Left forelimb (tissue), 1 donor: ENCODE results near the gene PHF2.

Source experiments
- DNase-seq: peaks from one replicate; pipeline ENCODE4 v3.0.0-alpha.2; 2018; ENCODE audit warnings: low spot score

Gene PHF2

GRCh38 chr9:93576258-93577077 lies at the start of gene PHF2:
PHF2 (plus strand) TSS chr9:93576584; CDS start chr9:93576774, 190 bp downstream.
- DNase-seq = peak; percentile 72

DNA sequence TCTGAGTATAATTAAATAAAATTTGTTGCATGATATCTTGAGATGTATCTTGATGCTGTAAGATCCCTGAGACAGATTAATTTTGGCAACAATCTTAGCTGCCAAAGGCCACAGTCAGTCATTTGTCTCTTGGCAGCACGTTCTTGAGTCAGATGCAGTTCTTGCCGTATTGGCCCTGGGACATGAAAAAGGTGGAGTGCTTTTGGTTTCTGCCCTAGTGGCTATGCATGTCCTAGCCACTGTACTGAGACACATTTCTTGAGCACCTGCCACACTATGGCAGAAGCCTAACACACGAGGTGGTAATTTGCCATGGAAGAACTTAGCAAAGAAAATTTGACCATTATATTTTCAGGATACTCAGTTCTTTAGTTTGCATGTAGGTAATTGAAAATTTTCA lies 45.0 kb upstream of the PHF2 start:
- no peak for DNase-seq

DNA sequence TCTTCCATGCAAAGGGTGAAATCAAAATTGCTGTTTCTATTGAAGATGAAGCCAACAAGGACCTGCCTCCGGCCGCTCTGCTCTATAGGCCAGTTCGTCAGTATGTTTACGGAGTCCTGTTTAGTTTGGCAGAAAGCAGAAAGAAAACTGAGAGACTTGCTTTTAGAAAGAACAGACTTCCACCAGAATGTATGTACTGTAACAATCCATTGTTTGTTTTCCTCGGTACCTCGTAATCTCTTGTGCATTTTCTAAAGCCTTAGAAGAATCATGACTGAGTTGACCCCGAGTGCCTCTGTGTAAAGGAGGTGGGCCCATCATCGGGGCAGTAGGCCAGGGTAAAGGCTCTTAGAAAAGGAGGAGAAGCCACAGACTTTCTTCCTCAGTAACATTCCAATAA lies 44.2 kb upstream of the PHF2 start:
- DNase-seq = no peak

- DNase-seq = no peak
These were observed 42.5 kb upstream of the PHF2 start for GRCh38 chr9:93533863-93534262.

GRCh38 chr9:93536167-93536566 lies 40.2 kb upstream of the PHF2 start:
- DNase-seq = no peak

DNA sequence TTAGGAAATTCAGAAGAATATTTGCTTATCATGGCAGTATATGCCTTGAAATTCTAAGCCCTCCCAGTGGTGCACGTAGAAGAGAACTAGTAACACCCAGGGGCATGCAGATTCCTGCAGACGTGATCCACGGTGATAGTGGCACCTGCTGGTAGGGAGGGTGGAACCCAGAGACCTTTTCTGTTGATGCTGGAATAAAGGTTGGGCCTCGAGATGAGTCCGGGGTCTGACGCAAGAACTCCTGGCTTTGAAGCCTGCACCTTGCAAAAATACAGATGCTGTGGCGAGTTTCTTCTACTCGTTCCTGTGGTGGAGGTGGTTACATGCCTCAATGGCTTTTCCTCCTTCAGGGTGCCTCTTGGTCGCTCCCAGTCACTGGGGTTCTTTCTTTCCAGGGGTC lies 39.5 kb upstream of the PHF2 start:
- no peak for DNase-seq

DNA sequence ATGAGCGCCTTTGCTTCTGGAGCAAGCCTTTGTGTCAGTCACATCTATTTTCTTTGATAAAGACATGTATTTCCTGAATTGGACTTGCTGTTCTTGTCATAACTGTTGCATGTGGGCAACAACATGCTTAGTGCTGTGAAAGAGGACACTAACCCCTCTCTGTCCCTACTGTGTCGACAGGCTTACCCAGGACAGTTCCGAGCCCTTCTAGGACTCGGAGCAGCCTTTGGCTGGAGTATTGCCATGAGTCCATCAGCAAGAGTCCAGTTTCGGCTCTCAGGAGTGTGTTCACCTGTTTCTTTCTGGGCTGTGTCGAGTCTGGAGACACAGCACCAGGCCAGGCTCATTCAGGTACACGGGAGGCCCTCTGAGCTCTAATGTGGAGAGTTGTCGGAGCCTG lies 36.1 kb upstream of the PHF2 start:
- no peak for DNase-seq

DNA sequence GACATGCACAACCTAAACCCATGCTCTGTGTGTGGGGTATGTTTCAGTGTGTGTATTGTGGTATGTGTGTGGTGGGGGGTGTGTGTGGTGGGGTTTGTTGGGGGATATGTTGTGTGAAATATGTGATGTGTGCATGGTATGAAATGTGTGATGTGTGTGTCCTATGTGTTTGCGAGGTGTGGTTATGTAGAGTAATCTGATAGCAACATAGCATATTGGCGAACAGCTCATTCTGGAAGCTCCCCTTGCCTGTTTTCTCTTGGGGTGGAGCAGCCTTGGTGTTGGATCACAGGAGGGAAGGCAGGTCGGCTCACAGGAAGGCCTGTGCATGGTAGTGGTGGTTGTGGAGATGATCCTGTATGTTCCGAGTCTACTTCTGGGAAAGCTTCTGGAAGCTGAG lies 35.4 kb upstream of the PHF2 start:
- no peak for DNase-seq

DNA sequence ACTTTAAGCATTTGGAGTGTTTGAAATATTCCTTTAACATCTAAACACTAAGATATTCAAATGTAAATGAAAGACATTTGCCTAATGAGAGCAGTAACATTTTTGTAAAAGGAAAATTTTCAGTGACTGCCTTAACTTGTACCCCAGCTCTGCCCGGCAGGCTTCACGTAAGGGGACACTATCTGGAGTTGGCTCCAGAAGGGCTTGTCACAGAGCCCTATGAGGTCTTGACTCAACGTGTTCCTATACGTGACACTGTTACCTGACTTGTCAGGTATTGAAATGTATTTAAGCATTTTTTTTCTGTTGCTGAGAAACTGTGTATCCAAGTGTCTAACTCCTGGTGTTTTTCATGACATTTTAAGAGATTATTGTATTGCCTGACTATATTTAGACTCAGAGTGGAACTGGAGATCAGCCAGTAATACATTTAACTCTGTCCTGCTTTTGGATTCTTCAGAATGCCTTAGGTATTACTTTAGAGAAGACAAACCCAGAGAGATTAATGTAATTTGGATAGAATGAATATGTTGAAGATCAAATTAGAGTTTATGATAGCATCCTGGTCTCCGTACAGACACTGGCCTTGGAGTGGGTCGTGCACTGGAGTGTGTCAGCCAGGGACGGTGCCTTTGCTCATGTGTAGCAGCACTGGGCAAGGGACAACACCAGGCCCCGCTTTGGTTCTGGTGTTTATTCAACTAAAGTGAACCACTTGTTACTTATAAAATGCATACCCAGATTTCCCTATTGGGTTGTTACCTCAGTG lies 34.6 kb upstream of the PHF2 start:
- DNase-seq = no peak

- DNase-seq = no peak
These were observed 33.3 kb upstream of the PHF2 start for GRCh38 chr9:93543117-93543516.

- DNase-seq = no peak
These were observed 30.0 kb upstream of the PHF2 start for GRCh38 chr9:93546356-93546755.

DNA sequence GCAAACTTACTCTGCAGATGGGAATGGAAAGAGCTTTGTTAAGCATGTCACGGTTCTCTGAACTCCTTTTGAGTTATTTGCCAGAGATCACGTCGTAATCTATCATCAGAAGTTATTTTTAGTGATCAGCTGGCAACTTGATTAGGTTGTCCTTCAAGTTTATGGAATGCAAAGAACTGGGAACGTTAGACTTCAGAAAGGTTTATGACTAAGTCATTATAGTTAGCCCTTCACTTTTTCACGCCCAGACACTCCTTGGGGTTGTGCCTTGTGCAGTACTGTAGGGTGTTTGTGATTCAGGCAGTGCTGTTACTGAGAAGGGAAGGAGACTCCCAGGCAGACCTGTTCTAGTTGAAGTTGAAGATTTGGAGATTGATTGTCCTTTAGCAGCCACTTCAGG lies 26.8 kb upstream of the PHF2 start:
- no peak for DNase-seq

GRCh38 chr9:93552923-93553322 lies 23.5 kb upstream of the PHF2 start:
- DNase-seq = no peak

DNA sequence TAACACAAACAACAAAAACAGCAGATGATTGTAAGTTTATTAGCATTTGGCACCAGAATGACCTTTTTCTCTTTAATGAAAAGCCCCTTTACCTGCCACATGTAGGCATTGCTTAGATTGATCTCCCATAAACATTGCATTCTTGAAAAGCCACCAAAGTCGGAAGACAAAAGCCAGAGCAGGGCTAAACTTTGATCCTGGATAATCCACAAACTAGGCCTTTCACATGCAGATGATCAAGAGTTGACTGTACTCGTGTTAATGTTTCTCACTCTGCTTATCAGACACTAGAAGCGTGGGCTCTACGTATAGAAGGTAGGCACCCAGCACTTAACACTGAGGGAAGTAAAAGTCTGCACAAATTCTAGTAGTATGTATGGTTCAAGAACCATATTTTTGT lies 21.0 kb upstream of the PHF2 start:
- DNase-seq = no peak

GRCh38 chr9:93557366-93558137 lies 18.8 kb upstream of the PHF2 start:
- DNase-seq = no peak

GRCh38 chr9:93558503-93558902 lies 17.9 kb upstream of the PHF2 start:
- no peak for DNase-seq

GRCh38 chr9:93560991-93561390 lies 15.4 kb upstream of the PHF2 start:
- no peak for DNase-seq

- DNase-seq = no peak
These were observed 14.2 kb upstream of the PHF2 start for GRCh38 chr9:93562157-93562556.

GRCh38 chr9:93565089-93565488 lies 11.3 kb upstream of the PHF2 start:
- no peak for DNase-seq

DNA sequence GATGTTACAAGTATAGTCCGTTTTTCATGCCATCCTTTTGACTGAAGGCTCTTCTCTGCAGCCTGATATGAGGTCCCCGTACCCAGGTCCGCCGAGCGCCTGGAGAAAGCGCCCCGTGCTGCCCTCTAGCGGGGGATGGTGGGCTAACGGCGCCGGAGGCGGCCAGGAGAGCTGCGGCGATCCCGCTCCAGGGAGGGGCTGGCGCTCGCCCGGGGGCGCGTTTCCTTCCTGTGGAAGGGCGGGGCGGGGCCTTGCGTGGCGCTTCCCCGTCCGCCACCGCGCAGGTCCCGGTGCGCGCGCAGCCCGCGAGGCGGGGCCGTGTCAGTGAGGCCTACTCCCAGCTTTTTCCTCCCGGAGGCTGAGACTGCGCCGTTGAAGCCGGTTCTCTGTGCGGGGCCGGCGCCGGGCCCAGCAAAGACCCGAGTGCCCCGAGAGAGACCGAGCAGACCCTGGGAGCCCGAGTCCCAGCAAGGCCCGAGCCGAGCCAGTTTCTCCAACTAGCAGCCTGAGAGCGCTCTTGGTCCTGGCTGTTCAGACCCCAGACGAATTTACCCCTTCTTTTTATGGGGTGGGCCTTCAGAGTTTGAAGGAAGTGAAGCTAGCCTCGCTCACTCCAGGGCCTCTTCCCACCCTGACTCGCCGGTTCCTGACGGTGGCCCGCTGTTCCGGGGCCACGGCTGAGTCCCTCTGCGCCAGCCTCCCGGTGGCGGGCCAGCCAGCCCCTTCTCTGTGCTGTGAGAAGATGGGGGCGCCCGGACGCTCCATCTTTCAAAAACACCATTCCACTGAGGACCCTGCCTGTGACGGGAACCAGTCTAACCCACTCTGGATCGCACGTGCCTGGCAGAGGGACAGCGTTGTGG lies 9.7 kb upstream of the PHF2 start:
- DNase-seq = peak; percentile 100

- no peak for DNase-seq
These were observed 9.0 kb upstream of the PHF2 start for GRCh38 chr9:93567271-93567959.
